GM12872 (cell line): ENCODE measurements around the gene CORIN.

Experiments
- CTCF ChIP-seq: IDR thresholded peaks from 3 replicates; pipeline ENCODE4 v1.5.1; 2011; ENCODE audit warnings: low read depth, mild to moderate bottlenecking, low read length, moderate library complexity; ENCODE audit not compliant: insufficient read depth

The CORIN gene

GRCh38 chr4:47561331-47561730 lies 276.5 kb downstream of the CORIN start:
- TF ChIP-seq CTCF = no peak

- no peak for TF ChIP-seq CTCF
Observed at GRCh38 chr4:47560682-47561081, 277.2 kb downstream of the CORIN start.

GRCh38 chr4:47557255-47557654 lies 280.6 kb downstream of the CORIN start:
- TF ChIP-seq CTCF = no peak

GRCh38 chr4:47553329-47554125 lies 284.3 kb downstream of the CORIN start:
- TF ChIP-seq CTCF = no peak

- no peak for TF ChIP-seq CTCF
Observed at GRCh38 chr4:47551682-47552081, 286.2 kb downstream of the CORIN start.

GRCh38 chr4:47550899-47551548 lies 286.8 kb downstream of the CORIN start:
- TF ChIP-seq CTCF = no peak
